Thyroid gland (tissue), 4 donors: Measurements from ENCODE around the gene KRTAP12-4.

ENCODE experiments used
- POLR2A ChIP-seq, 2 donors: fragments of 450-650 bp; IDR thresholded peaks; one replicate each; pipeline ENCODE4 v1.6.1; 2017; ENCODE audit warnings: antibody characterized with exemption in 2 of 2, mild to moderate bottlenecking in 2 of 2, moderate library complexity in 1 of 2
- TF ChIP-seq, protein P1 (sequence below), 6 experiments: fragments of 200-600 bp in 3 of 6; fragments of 450-650 bp in 3 of 6; sonication (generic) in 3 of 6; IDR thresholded peaks; one replicate each; pipeline ENCODE4 v1.5.1; 2016 to 2019; ENCODE audit warnings: antibody characterized with exemption in 6 of 6, mild to moderate bottlenecking in 2 of 6, inconsistent platforms in 1 of 6, moderate library complexity in 1 of 6

GRCh38 chr21:44640761-44641160 is 13.7 kb downstream of the KRTAP12-4 start:
- TF ChIP-seq, protein P1, sequence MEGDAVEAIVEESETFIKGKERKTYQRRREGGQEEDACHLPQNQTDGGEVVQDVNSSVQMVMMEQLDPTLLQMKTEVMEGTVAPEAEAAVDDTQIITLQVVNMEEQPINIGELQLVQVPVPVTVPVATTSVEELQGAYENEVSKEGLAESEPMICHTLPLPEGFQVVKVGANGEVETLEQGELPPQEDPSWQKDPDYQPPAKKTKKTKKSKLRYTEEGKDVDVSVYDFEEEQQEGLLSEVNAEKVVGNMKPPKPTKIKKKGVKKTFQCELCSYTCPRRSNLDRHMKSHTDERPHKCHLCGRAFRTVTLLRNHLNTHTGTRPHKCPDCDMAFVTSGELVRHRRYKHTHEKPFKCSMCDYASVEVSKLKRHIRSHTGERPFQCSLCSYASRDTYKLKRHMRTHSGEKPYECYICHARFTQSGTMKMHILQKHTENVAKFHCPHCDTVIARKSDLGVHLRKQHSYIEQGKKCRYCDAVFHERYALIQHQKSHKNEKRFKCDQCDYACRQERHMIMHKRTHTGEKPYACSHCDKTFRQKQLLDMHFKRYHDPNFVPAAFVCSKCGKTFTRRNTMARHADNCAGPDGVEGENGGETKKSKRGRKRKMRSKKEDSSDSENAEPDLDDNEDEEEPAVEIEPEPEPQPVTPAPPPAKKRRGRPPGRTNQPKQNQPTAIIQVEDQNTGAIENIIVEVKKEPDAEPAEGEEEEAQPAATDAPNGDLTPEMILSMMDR (IDR thresholded peaks at IDR 0.05) = no peak
- no peak for TF ChIP-seq POLR2A (IDR thresholded peaks at IDR 0.05)
